SK-N-SH (cell line): ENCODE measurements around the gene CCDC57. TPM values are rescaled to one million over a fixed set of nuclear protein-coding genes. Genes with fewer than 3 reads are reported as not detected.

Experiments
- CTCF ChIA-PET: fragments of 300-600, 350-600 bp; formaldehyde crosslinking; extraction: SDS; loops from one replicate; lab custom pipeline; 2021; lab: Yijun Ruan, JAX
- POLR2A ChIA-PET: fragments of 350-600 bp; sonication (Branson Sonifier 250); formaldehyde crosslinking; extraction: SDS; loops from one replicate; lab custom pipeline; 2020; ENCODE audit warnings: antibody characterized with exemption, inconsistent platforms; lab: Yijun Ruan, JAX
- DNase-seq: peaks from one replicate; pipeline ENCODE4 v3.0.0; 2012
- H2AFZ ChIP-seq: fragments of 200-600 bp; sonication (generic); 2 replicates; pipeline ENCODE4 v1.8.1; 2016; ENCODE audit warnings: antibody characterized with exemption, mild to moderate bottlenecking, low read depth
- H3F3A ChIP-seq: fragments of 200-600 bp; sonication (generic); replicated peaks from 2 replicates; pipeline ENCODE3; 2016; ENCODE audit warnings: antibody characterized with exemption, mild to moderate bottlenecking; ENCODE audit not compliant: insufficient read depth
- H3K27ac ChIP-seq, 2 experiments: fragments of 200-500 bp in 1 of 2; fragments of 200-600 bp in 1 of 2; sonication (Bioruptor generic) in 1 of 2; sonication (generic), shearing (Covaris generic) in 1 of 2; 2 replicates each; pipeline versions ENCODE4 v1.5.1 to v1.6.1; 2014 to 2016; ENCODE audit warnings: low read depth in 2 of 2, inconsistent platforms in 1 of 2, low read length in 1 of 2, mild to moderate bottlenecking in 1 of 2, mixed read lengths in 1 of 2
- H3K27me3 ChIP-seq: fragments of 200-600 bp; sonication (generic), shearing (Covaris generic); 2 replicates; pipeline ENCODE4 v1.6.1; 2016; ENCODE audit warnings: mixed run types; ENCODE audit not compliant: insufficient read depth
- H3K36me3 ChIP-seq, 2 experiments: fragments of 200-500 bp in 1 of 2; fragments of 200-600 bp in 1 of 2; sonication (Bioruptor generic) in 1 of 2; sonication (generic) in 1 of 2; replicated peaks in 1 of 2; 2 replicates each; pipeline versions ENCODE3 to v1.5.1; 2014 to 2016; ENCODE audit warnings: low read length in 1 of 2, mild to moderate bottlenecking in 1 of 2; ENCODE audit not compliant: insufficient read depth in 2 of 2, control insufficient read depth in 1 of 2
- H3K4me1 ChIP-seq, 2 experiments: fragments of 200-500 bp in 1 of 2; fragments of 200-600 bp in 1 of 2; sonication (Bioruptor generic) in 1 of 2; sonication (generic), shearing (Covaris generic) in 1 of 2; 2 replicates each; pipeline versions ENCODE4 v1.5.1 to v1.6.1; 2014 to 2016; ENCODE audit warnings: low read depth in 1 of 2, low read length in 1 of 2, mixed run types in 1 of 2; ENCODE audit not compliant: insufficient read depth in 2 of 2, control insufficient read depth in 1 of 2
- H3K4me2 ChIP-seq: fragments of 200-600 bp; sonication (generic), shearing (Covaris generic); 2 replicates; pipeline ENCODE4 v1.6.1; 2017; ENCODE audit warnings: mixed run types
- H3K4me3 ChIP-seq, 2 experiments: fragments of 200-500 bp in 1 of 2; fragments of 200-600 bp in 1 of 2; sonication (Bioruptor generic) in 1 of 2; sonication (generic), shearing (Covaris generic) in 1 of 2; 2 replicates each; pipeline versions ENCODE4 v1.5.1 to v1.8.1; 2014 to 2016; ENCODE audit warnings: low read depth in 2 of 2, inconsistent platforms in 1 of 2, low read length in 1 of 2, mild to moderate bottlenecking in 1 of 2, mixed read lengths in 1 of 2, moderate library complexity in 1 of 2
- H3K79me2 ChIP-seq: fragments of 200-600 bp; sonication (generic); 2 replicates; pipeline ENCODE4 v1.8.1; 2017; ENCODE audit warnings: mild to moderate bottlenecking; ENCODE audit not compliant: insufficient read depth
- H3K9ac ChIP-seq: fragments of 200-600 bp; sonication (generic); 2 replicates; pipeline ENCODE4 v1.6.1; 2017; ENCODE audit warnings: mixed run types
- H3K9me2 ChIP-seq: fragments of 200-600 bp; sonication (generic); 2 replicates; pipeline ENCODE4 v1.6.1; 2017; ENCODE audit warnings: mixed run types
- H3K9me3 ChIP-seq: fragments of 200-600 bp; sonication (generic); 2 replicates; pipeline ENCODE4 v1.6.1; 2017; ENCODE audit warnings: mixed run types, mild to moderate bottlenecking, moderate library complexity
- H4K20me1 ChIP-seq: fragments of 200-600 bp; sonication (generic); 2 replicates; pipeline ENCODE4 v1.6.1; 2017; ENCODE audit warnings: mild to moderate bottlenecking, mixed run types; ENCODE audit not compliant: insufficient read depth
- CTCF ChIP-seq: fragments of 200-600 bp; sonication (generic); IDR thresholded peaks from 2 replicates; pipeline ENCODE4 v1.6.1; 2017; ENCODE audit warnings: antibody characterized with exemption, mild to moderate bottlenecking, moderate library complexity
- EZH2phosphoT487 ChIP-seq: fragments of 200-600 bp; sonication (generic); IDR thresholded peaks from 2 replicates; pipeline ENCODE4 v1.6.1; 2017; ENCODE audit warnings: low read depth, mixed run types, mild to moderate bottlenecking, antibody characterized with exemption, moderate library complexity, borderline replicate concordance
- FOSL2 ChIP-seq: IDR thresholded peaks from 2 replicates; pipeline ENCODE4 v1.4.0; 2012; ENCODE audit warnings: low read depth, mild to moderate bottlenecking, moderate library complexity, borderline replicate concordance
- GABPA ChIP-seq: IDR thresholded peaks from 2 replicates; pipeline ENCODE4 v1.4.0; 2012; ENCODE audit warnings: low read depth, mild to moderate bottlenecking
- MAX ChIP-seq: IDR thresholded peaks from 2 replicates; pipeline ENCODE4 v1.4.0; 2012; ENCODE audit warnings: low read depth
- MEF2A ChIP-seq: IDR thresholded peaks from 2 replicates; pipeline ENCODE4 v1.4.0; 2012; ENCODE audit warnings: low read depth, borderline replicate concordance
- MXI1 ChIP-seq: IDR thresholded peaks from 2 replicates; pipeline ENCODE4 v1.6.1; 2012; ENCODE audit warnings: mild to moderate bottlenecking, low read depth, low read length, improper control_type of control experiment
- NRF1 ChIP-seq: IDR thresholded peaks from 2 replicates; pipeline ENCODE4 v1.6.1; 2012; ENCODE audit warnings: low read depth, mild to moderate bottlenecking, low read length
- POLR2AphosphoS5 ChIP-seq: IDR thresholded peaks from 2 replicates; pipeline ENCODE4 v1.6.1; 2012; ENCODE audit warnings: low read depth, low read length
- RCOR1 ChIP-seq: fragments of 150-350 bp; IDR thresholded peaks from 2 replicates; pipeline ENCODE4 v1.6.1; 2017; ENCODE audit warnings: antibody characterized with exemption, low read length
- RFX5 ChIP-seq: IDR thresholded peaks from 2 replicates; pipeline ENCODE4 v1.6.1; 2012; ENCODE audit warnings: mild to moderate bottlenecking, improper control_type of control experiment, low read length
- RXRA ChIP-seq: IDR thresholded peaks from 2 replicates; pipeline ENCODE4 v1.4.0; 2012; ENCODE audit warnings: low read depth, mild to moderate bottlenecking, borderline replicate concordance
- TCF12 ChIP-seq: IDR thresholded peaks from 2 replicates; pipeline ENCODE4 v1.4.0; 2012
- WGBS: methylation state at CpG from one replicate; pipeline ENCODE4 v1.1.6; 2017; ENCODE audit warnings: low lambda C conversion rate; 5-methylcytosine and 5-hydroxymethylcytosine counted together
- polyA plus RNA-seq, 3 experiments: library from polyadenylated mRNA; depleted of rRNA; stranded (reverse); fragments of >200 nt; gene quantifications; 2 replicates each; pipeline ENCODE4 v1.2.3, GENCODE V29; 2012
- TF ChIP-seq, protein P1 (sequence below): IDR thresholded peaks from 2 replicates; pipeline ENCODE4; 2012
- TF ChIP-seq, protein P2 (sequence below): IDR thresholded peaks from 2 replicates; pipeline ENCODE4 v1.4.0; 2012; ENCODE audit warnings: low read depth, borderline replicate concordance

CCDC57 gene
- polyA plus RNA-seq, 1 of the 3 experiments (the other 2 are of a cell fraction), result 68.6 TPM

DNA sequence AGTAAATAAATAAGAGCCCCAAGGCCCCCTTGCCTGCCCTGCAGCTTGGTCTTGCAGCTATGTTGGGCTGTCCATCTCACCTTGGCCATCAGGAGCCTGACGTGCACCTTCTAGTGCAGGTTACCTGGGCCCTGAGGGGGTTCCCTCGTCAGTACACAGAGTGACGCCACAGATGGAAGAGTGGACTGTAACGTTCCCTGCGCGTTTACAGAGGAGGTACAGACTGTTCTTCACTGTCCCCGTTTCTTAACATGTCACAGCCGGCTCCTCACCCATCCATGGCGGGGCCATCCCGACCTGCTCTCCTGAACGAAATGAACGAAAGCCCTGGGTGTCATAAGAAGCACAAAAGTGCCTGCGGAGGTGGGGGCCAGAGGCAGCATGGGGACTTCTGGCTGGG is 98.7 kb downstream of the CCDC57 start (continued):
- TF ChIP-seq, protein P1, sequence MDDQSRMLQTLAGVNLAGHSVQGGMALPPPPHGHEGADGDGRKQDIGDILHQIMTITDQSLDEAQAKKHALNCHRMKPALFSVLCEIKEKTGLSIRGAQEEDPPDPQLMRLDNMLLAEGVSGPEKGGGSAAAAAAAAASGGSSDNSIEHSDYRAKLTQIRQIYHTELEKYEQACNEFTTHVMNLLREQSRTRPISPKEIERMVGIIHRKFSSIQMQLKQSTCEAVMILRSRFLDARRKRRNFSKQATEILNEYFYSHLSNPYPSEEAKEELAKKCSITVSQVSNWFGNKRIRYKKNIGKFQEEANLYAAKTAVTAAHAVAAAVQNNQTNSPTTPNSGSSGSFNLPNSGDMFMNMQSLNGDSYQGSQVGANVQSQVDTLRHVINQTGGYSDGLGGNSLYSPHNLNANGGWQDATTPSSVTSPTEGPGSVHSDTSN, result no peak
- no peak for TF ChIP-seq TCF12
- TF ChIP-seq, protein P2, sequence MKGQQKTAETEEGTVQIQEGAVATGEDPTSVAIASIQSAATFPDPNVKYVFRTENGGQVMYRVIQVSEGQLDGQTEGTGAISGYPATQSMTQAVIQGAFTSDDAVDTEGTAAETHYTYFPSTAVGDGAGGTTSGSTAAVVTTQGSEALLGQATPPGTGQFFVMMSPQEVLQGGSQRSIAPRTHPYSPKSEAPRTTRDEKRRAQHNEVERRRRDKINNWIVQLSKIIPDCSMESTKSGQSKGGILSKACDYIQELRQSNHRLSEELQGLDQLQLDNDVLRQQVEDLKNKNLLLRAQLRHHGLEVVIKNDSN, result no peak
- TF ChIP-seq MEF2A, result no peak

DNA sequence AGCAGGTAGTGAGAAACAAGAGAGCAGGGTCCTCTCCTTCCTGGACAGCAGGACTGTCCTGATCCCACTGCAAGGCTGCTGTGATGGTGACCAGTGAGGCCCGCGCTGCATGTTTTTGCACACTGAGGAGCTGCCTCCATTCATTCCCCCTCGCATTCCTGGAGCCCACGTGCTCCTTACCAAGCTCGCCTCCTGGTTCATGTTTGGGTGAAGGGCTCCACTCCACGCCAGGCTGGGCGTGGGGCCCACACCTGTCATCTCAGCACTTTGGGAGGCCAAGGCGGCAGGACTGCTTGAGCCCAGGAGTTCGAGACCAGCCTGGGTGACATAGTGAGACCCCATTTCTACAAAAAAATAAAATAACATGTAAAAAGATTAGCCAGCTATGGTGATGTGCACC is 99.2 kb downstream of the CCDC57 start:
- CTCF ChIA-PET, result interaction anchor here (1.0 to 2.0 kb wide), 6 partner anchors 34 to 154 kb away, joined by 3 to 9 read pairs (median 4); partner anchors contain the start of gene DCXR
- H3F3A ChIP-seq, result peaks cover 7% of the 10 kb centered on the region
- H3K79me2 ChIP-seq, result no peaks in the 10 kb centered on the region
- peaks cover 13 to 16% of the 10 kb centered on the region in 2 experiments for H3K36me3 ChIP-seq
- no peak for TF ChIP-seq RXRA
- TF ChIP-seq EZH2phosphoT487, result no peak
- no peak for TF ChIP-seq RFX5
- no peak for TF ChIP-seq POLR2AphosphoS5
- TF ChIP-seq, protein P1, result no peak
- no peak for TF ChIP-seq MAX
- no peak for TF ChIP-seq FOSL2
- TF ChIP-seq MXI1, result no peak
- no peak for TF ChIP-seq CTCF
- no peak for TF ChIP-seq NRF1
- no peak for TF ChIP-seq RCOR1
- no peak for TF ChIP-seq GABPA
- TF ChIP-seq, all 33 proteins: peak for 0
- Histone ChIP-seq H3K4me1 (no peaks in the 10 kb centered on the region), H4K20me1 (no peaks in the 10 kb centered on the region), H3K4me3 (no peak overlapping the region), H3K27me3 (no peaks in the 10 kb centered on the region), H3K27ac (no peak overlapping the region), H2AFZ (no peak overlapping the region), H3K9ac (no peak overlapping the region), H3K9me3 (no peaks in the 10 kb centered on the region), H3K9me2 (no peaks in the 10 kb centered on the region), H3K4me2 (no peak overlapping the region)
- WGBS, result 94% methylated on average over 9 of the region's 9 CpGs
- POLR2A ChIA-PET, result no interaction called here
- DNase-seq, result no peak
